DMS 273 (cell line): Measurements from ENCODE around the gene TNK1.
A peak's percentile ranks its signal among the peaks of the same experiment; 100 is the strongest.

ENCODE experiments used
- DNase-seq: peaks from one replicate; lab custom pipeline; 2025; ENCODE audit not compliant: unreplicated experiment; lab: John Stamatoyannopoulos, UW

TNK1 gene

GRCh38 chr17:7431231-7431630, 50.3 kb downstream of the TNK1 start:
- DNase-seq = no peak

DNA sequence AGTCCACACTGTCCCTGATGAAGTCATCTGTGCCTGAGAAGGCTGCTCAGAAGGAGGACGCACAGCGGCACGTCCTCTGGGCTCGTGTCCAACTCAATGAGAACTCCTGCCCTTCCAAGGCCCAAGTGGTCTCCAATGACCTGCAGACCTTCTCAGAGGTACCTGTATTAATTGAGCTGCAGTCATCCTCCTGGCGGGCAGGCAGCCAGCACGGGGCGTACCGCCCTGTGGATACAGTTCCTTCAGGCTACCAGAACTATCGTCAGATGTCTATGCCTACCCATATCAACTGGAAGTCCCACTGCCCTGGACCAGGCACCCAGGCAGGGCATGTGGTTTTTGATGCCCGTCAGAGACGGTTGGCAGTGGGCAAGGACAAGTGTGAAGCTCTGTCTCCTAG, 51.4 kb downstream of the TNK1 start:
- DNase-seq = no peak

DNA sequence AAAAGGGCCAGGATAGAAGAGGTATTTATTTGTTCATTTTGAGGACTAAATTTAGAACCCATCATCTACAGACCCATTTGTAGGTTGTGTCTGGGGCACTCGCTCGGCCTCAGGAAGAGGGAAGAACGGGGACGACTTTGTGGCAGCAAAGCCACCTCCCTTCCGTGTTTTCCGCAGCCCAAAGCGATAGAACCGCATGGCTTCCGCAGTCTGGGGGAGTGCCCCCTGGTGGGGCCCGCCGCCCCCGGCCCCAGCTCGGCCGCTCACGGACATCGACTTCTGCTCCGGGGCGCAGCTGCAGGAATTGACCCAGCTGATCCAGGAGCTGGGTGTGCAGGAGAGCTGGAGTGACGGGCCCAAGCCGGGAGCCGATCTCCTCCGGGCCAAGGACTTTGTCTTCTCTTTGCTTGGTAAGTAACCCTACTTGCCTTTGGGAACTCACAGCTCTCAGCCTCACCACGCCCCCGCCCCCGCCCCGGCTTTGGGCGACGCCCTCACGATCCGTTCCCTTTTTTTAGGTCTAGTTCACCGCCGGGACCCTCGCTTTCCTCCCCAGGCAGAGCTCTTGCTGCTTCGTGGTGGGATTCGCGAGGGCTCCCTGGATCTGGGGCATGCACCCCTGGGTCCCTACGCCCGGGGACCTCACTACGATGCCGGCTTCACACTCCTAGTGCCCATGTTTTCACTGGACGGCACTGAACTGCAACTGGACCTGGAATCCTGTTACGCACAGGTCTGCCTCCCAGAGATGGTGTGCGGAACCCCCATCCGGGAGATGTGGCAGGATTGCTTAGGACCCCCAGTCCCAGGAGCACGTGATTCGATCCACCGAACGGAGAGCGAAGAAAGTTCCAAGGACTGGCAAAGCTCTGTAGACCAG, 55.0 kb downstream of the TNK1 start:
- peak; percentile 65 for DNase-seq

DNA sequence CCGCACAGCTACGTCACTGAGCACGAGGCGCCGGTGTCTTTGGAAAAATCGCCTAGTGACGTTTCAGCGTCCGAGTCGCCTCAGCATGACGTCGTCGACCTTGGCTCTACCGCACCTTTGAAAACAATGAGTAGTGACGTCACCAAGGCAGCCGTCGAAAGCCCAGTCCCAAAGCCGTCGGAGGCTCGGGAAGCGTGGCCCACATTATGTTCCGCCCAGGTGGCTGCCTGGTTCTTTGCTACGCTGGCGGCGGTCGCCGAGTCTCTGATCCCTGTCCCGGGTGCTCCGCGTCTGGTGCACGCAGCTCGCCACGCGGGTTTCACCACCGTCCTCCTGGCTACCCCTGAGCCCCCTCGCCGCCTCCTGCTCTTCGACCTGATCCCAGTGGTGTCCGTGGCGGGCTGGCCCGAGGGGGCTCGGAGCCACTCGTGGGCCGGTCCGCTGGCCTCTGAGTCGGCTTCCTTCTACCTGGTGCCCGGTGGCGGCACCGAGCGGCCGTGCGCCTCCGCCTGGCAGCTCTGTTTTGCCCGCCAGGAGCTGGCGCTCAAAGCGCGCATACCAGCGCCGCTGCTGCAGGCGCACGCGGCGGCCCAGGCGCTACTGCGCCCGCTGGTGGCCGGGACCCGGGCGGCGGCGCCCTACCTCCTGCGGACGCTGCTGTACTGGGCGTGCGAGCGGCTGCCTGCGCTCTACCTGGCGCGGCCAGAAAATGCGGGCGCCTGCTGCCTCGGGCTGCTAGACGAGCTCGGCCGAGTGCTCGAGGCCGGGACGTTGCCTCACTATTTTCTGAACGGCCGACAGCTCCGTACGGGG, 55.9 kb downstream of the TNK1 start:
- peak; percentile 93 for DNase-seq

- no peak for DNase-seq
Measured at GRCh38 chr17:7437369-7437863, 56.5 kb downstream of the TNK1 start.

DNA sequence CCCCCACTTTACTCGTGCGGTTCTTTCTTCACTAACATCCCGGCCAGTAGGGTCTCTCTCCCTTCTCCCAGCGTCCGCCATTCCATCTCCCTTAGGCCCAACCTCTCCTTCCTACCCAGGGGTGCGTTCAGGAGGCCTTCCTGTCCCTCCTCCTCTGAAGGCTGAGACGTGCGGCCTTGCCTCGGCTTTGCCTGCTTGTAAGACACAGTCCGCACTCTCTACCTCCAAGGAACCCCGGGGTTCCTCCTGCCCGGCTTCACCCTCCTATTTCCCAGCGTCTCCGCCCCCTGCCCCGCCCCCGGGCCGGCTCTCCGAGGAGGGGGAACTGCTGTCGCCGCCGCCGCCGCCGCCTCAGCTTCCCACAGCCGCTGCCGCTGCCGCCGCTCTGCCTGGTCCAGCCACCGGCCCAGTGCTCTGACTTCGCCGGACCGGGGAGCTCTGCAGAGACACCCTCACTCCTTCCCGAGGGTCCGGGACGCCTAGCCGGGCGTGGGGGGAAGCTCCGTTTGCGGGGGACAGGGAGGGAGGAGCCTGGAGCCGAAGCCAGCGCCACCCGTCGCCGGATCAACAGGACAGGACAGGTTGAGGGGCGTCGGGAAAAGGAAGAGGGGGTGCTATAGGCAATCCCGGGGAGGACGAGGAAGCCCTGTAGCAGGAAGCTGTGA, 57.2 kb downstream of the TNK1 start:
- DNase-seq = no peak

GRCh38 chr17:7438656-7439460, 58.0 kb downstream of the TNK1 start:
- DNase-seq = no peak
